Gastrocnemius medialis (tissue), 4 donors: ENCODE measurements around the gene TCF12.

ENCODE experiments used
- CTCF ChIP-seq, 5 experiments: fragments of 450-650 bp in 3 of 5; fragments of 200-600 bp in 2 of 5; sonication (generic) in 2 of 5; IDR thresholded peaks in 4 of 5; conservative IDR thresholded peaks in 1 of 5; 1 replicate in 4 of 5; 2 replicates in 1 of 5; pipeline ENCODE4 v1.5.1; 2016 to 2019; ENCODE audit warnings: antibody characterized with exemption in 5 of 5, mild to moderate bottlenecking in 3 of 5, moderate library complexity in 3 of 5
- POLR2A ChIP-seq, 2 donors: fragments of 450-650 bp; IDR thresholded peaks; one replicate each; pipeline ENCODE4 v1.6.1; 2017; ENCODE audit warnings: antibody characterized with exemption in 2 of 2, mild to moderate bottlenecking in 2 of 2, moderate library complexity in 2 of 2

- no peak for TF ChIP-seq CTCF (IDR thresholded peaks at IDR 0.05 in 4 of 5, conservative IDR thresholded peaks at IDR 0.05 in 1 of 5)
- no peak for TF ChIP-seq POLR2A (IDR thresholded peaks at IDR 0.05)
These were observed 190.6 kb downstream of the TCF12 start for GRCh38 chr15:57109005-57109404.
